ENCODE data around the gene ATP9B.

DNA sequence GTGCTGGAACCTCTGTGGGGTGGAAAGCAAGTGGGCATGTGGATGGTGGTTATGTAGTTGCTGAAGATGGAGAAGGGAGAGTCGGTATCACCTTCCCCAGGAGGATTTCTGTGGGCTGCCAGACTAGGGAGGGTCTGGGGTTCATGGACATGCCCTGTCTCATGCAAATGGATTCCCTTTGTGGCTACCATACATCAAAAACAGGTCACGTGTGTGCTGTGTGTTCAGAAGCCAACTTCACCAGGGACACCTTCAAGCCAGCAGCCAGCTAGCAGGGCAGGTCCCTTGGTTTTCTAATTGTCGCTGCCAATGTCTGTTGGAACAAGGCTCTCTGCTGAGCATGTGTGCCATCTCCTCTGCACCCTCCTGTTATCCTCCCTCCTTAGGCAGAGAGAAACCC is 155.2 kb downstream of the ATP9B start:
- no peak for TF ChIP-seq CTCF (IDR thresholded peaks at IDR 0.05)
- no peak for TF ChIP-seq POLR2A (IDR thresholded peaks at IDR 0.05)
- TF ChIP-seq POLR2AphosphoS5 (IDR thresholded peaks at IDR 0.05): no peak
- no peak for TF ChIP-seq EP300 (IDR thresholded peaks at IDR 0.05)

Measured in sigmoid colon (tissue), 4 donors.